ENCODE results near the gene HDGFL1.

- TF ChIP-seq, protein P1, sequence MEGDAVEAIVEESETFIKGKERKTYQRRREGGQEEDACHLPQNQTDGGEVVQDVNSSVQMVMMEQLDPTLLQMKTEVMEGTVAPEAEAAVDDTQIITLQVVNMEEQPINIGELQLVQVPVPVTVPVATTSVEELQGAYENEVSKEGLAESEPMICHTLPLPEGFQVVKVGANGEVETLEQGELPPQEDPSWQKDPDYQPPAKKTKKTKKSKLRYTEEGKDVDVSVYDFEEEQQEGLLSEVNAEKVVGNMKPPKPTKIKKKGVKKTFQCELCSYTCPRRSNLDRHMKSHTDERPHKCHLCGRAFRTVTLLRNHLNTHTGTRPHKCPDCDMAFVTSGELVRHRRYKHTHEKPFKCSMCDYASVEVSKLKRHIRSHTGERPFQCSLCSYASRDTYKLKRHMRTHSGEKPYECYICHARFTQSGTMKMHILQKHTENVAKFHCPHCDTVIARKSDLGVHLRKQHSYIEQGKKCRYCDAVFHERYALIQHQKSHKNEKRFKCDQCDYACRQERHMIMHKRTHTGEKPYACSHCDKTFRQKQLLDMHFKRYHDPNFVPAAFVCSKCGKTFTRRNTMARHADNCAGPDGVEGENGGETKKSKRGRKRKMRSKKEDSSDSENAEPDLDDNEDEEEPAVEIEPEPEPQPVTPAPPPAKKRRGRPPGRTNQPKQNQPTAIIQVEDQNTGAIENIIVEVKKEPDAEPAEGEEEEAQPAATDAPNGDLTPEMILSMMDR (conservative IDR thresholded peaks at IDR 0.05 in 1 of 2, IDR thresholded peaks at IDR 0.05 in 1 of 2; ENCODE audit: extremely low read depth in 1 of 2, insufficient read depth in 1 of 2, low read depth in 1 of 2, low read length in 2 of 2) = no peak
- no peak for TF ChIP-seq EZH2 (IDR thresholded peaks at IDR 0.05; ENCODE audit: borderline replicate concordance, low read length)
These were observed 45.2 kb downstream of the HDGFL1 start for GRCh38 chr6:22614547-22614946.
